Stimulated activated CD4-positive, alpha-beta T cell treated with anti-CD3 and anti-CD28 coated beads, TNF-alpha, amount 100 ng/mL, for 24 hours (primary cell): Measurements from ENCODE around the gene SEMA6B.
"Not testable (repeated sequence)": the region's sequence is repeated elsewhere in the genome, so short reads cannot be mapped to it uniquely, and the experiment has no call there.

ENCODE experiments used
- DNase-seq, 3 experiments: peaks; one replicate each; pipeline ENCODE4 v3.0.0-alpha.2; 2020; ENCODE audit warnings: low read depth in 3 of 3

The SEMA6B gene

DNA sequence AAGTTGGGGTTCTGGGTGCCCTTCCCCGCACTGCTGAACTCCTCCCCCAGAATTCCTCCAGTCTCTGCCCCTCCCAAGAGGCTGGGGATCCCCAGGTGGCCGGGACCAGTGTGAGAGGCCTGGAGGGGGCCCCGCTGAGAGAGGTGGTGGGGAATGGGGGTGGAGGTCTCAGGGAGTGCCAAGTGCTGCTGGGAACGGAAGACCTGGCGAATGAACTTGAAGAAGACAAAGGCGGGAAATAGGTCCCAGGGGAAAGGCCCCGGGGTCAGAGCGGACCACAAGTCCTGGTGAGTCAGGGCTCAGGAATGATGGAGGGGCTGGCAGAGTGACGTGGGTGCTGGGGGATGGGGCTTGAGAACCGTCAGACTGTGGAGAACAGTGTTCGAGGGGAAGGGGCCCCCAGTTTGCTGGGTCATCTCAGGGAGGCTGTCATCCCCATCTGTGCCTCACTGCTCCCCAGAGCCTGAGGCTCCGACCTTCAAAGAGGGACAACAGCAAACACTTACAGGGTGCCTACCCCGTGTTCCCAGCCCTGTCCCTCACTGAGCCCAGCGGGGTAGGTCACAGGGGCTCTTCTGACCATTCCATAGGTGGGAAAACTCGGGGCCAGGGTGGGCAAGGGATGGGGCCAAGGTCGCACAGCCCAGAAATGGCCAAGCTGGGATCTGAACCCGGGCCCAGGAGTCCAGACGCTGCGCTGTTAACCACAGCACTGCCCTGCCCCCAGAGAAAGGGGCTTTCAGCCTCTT, 16.0 kb upstream of the SEMA6B start:
- peak in 1 of 3 experiments; percentile 11 for DNase-seq

DNA sequence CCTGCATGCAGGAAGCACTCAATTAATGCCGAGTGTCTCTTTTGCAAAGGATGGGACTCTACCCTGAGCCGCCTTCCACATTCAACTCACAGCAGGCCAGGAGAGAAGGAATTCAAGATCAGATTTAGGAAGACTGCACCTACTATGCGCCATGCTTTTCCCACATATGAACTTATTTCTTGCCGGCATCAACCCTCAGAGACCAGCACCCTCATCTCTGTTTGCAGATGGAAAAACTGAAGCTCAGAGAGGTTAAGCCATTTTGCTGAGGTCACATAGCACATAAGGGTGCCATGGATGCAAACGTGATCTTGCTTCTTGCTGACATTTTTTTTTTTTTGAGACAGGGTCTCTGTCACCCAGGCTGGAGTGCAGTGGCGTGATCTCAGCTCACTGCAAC, 14.2 kb upstream of the SEMA6B start:
- DNase-seq: no peak

- DNase-seq: no peak
These were observed 11.9 kb upstream of the SEMA6B start for GRCh38 chr19:4571305-4571917.

DNA sequence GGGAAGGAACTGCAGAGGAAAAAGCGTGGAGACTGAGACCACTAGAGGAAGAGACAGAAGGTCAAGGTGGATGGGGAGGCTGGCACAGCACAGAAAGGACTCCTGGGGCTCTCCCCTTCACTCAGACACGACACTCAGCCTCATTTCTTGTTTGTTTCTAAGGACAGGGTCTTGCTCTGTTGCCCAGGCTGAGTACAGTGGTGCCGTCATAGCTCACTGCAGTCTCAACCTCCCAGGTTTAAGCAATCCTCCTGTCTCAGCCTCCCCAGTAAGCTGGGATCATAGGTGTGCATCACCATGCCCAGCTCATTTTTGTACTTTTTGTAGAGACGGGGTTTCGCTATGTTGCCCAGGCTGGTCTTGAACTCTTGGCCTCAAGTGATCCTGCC, 11.4 kb upstream of the SEMA6B start:
- no peak for DNase-seq

DNA sequence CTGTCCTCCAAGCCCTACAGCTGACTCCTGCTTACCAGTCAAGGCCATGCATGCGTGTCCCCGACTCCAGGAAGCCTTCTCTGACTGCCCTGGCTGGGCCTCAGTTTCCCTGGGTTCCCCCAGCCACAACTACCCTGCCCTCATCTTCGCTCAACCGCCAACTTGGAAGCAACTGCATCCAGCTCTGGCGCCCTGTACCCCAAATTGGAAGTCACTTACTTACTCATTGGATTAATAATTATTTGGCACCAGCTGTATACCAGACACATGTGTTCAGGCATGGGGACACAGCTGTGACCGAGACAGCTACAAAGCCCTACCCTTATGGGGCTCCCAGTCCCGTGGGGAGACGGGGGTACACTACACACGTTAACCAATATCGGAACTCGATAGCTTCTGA, 10.9 kb upstream of the SEMA6B start:
- DNase-seq: no peak

DNA sequence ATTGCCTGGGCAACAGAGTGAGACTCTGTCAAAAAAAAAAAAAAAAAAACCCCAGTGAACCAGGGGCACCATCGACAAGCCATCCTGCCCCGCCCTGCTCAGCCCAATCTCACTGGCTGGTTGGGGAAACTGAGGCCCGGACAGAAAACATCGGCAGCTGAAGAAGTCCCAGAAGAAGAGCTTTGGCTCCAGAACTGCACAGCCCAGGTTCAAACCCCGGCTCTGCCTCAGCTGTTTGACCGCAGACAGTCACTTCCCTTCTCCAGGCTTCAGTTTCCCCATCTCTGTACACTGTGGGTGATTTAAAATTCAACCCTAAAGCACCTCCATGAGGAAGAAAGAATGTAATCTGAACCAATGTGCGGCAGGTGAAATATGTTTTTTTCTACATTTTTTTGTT, 9.4 kb upstream of the SEMA6B start:
- DNase-seq: no peak

DNA sequence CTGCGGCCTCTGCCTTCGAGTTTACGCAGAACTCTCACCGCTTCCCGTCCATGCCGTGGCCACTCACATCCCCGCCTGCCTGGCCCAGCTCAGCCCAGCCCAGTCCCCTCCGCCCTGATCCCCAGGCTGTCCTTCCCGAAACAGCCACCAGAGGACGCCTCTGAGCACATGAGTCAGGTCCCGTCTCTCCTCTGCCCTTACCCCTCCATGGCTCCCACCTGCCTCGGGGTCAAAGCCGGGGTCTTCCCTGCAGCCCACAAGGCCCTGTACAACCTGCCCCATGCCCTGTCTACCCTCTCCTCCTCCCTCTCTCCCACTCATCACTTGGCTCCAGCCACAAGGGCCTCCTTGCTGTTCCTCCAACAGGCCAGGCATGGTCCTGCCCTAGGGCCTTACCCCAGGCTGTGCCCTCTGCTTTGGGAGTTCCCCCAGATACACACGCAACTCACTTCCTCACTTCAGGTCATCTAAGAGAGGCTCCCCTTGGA, 8.1 kb upstream of the SEMA6B start:
- DNase-seq: peak; percentile 12 to 71 (median 28)

DNA sequence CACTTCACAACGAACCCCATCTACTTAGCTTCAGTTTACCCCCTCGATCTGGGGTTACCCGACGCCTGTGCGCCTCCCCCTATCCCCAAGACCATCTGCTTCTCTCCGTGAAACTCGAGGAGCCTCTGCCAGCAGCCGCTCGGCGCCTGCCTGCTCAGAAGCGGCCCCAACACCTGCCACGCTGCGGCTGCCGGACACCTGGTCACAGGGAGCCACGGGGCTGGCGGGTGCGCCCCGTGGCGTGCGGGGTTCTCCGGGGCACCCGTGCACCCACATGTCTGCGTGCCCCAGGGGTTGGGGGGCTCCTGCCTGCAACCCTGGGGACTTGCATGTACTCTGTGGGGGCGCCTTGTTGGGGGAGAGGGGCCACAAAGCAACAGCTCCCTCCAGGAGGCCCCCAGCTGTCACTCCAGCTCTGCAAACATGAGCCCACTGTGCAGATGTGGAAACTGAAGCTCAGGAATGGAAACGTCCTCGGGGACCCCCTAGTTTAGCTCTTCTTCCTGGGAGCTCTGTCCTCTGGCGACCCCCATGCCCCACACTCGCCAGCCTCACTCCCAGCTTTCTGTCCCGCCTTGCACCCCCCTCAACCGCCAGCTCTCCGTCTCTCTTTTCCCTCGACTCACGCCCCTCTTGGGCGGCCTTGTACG, 7.0 kb upstream of the SEMA6B start:
- no peak for DNase-seq

DNA sequence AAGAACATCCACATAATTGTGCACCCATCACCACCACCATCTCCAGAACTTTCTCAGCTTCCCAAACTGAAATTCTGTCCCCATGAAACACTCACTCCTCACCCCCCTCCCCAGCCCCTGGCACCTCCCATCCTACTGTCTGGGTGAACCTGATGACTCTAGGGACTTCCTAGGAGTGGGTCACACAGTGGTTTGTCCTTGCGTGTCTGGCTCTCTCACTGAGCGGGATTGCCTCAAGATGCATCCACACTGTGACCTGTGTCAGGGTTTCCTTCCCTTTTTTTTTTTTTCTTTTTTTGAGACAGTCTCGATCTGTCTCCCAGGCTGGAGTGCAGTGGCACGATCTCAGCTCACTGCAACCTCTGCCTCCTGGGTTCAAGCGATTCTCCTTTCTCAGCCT, 4.1 kb upstream of the SEMA6B start:
- not testable (repeated sequence) for DNase-seq

DNA sequence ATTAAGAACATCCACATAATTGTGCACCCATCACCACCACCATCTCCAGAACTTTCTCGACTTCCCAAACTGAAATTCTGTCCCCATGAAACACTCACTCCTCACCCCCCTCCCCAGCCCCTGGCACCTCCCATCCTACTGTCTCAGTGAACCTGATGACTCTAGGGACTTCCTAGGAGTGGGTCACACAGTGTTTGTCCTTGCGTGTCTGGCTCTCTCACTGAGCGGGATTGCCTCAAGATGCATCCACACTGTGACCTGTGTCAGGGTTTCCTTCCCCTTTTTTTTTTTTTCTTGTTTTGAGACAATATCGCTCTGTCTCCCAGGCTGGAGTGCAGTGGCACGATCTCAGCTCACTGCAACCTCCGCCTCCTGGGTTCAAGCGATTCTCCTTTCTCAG, 2.6 kb upstream of the SEMA6B start:
- DNase-seq: not testable (repeated sequence)

DNA sequence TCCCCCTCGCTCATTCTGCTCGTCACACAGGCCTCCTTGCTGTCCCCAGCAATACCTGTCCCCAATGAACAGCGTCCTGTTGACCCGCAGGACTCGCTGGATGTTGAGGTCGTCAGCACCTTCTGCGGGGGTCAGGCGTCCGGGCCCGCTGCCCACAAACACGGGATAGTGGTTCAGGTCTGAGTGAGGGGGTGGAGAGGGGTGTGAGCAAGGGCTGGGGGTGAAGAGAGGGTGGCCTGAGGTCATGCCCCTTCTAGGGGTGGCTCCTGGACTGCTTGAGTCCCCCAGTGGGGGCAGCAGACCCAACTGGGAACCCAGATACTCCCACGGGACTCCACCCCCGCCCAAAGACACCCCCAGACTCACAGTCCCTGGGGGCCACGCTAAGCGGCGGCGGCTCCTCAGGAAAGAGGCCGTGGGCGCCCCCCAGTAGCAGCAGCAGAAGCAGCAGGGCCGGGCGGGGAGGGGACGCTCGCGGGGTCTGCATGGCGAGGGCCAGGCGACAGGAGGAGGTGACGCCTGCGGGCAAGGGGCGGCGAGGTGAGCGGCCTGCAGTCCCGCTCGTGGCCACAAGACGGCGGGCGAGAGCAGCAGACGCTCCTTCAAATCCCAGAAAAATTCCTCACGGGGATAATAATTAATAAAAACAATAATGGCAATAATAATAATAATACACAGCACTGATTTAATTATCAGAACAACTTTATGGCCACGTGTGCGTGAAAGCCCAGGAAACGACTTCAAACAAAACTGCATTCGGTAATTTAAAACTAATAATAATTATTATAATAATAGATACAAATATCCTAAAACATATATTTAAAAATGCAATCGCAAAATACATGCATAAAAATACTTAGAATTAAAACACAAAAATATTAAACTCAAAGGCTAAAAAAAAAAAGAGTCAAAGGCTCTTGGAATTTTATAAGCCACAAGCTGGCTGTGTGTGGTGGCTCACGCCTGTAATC, 1.2 kb downstream of the SEMA6B start:
- DNase-seq: peak in 1 of 3 experiments; percentile 36

DNA sequence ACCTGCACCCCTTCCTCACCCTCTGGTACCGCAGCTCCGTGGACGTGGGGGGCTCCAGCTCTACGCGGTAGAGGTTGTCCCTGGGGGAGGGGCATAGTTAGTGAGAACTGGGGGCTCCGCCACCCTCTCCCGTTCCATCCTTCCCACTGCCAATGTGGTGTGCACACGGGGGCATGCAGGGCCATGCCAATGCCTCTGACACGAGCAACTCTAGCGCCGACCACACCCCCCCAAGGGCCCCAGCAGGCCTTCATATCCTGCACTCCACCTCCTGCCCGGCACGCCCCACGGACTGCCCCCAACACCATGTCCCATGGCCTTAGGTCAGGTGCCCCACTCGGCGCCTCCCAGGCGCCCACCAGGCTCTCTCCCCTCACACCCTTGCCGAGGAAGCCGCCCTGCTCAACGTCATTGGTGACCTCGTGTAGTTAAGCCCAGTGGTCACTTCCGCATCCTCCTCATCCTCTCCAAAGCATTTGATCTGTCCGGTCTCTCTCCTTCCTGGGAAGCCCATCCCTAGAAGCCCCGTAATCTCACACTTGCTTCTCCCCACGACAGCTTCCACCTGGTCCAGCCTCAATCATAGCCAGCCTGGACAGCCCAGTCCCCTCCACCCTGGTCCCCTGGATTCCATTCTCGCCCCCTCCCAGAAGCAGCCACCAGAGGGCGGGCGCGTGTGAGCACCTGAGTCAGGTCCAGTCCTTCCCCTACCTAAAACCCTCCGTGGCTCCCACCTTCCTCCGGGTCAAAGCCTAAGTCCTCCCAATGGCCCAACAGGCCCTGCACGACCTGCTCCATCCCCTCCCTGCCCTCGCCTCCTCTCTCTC, 2.1 kb downstream of the SEMA6B start:
- DNase-seq: no peak

- DNase-seq: peak in 1 of 3 experiments; percentile 33
These were observed 2.8 kb downstream of the SEMA6B start for GRCh38 chr19:4556597-4557127.

GRCh38 chr19:4555657-4556561, 3.6 kb downstream of the SEMA6B start:
- DNase-seq: no peak

DNA sequence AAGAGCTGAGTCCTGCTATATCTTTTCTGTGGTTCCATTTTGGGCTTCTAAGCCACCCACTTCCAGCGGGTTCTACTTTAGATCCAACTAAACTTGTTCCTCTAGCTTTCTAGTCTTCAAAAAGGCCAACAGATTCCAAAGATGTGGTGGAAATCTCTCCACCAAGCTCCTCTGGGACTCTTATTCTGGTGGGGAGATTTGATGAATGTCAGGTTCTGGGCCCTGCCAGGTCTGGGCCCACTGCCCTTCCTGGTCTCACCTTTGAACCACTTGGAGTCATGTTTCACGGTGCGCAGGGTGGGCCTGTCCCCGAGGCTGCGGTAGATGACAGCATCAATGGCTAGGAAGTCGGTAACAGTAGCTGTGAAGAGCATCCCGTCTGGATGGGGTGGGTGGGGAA, 4.8 kb downstream of the SEMA6B start:
- DNase-seq: no peak

DNA sequence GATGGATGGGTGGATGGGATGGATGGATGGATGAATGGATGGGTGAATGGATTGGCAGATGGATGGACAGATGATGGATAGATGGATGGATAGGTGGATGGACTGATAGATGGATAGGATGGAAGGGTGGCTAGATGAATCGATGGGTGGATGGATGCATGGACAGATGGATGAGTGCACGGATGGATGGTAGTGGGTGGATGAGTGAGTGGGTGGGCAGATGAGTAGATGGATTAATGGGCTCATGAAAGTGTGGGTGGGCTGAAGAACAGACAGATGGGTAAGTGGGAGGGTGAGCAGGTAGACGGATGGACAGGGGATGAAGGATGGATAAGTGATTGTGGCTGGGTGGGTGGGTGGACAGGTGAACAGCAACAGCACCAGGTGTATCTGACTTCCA, 5.7 kb downstream of the SEMA6B start:
- DNase-seq: no peak

- DNase-seq: no peak
These were observed 6.3 kb downstream of the SEMA6B start for GRCh38 chr19:4553092-4553695.

GRCh38 chr19:4552525-4552819, 7.0 kb downstream of the SEMA6B start:
- no peak for DNase-seq

DNA sequence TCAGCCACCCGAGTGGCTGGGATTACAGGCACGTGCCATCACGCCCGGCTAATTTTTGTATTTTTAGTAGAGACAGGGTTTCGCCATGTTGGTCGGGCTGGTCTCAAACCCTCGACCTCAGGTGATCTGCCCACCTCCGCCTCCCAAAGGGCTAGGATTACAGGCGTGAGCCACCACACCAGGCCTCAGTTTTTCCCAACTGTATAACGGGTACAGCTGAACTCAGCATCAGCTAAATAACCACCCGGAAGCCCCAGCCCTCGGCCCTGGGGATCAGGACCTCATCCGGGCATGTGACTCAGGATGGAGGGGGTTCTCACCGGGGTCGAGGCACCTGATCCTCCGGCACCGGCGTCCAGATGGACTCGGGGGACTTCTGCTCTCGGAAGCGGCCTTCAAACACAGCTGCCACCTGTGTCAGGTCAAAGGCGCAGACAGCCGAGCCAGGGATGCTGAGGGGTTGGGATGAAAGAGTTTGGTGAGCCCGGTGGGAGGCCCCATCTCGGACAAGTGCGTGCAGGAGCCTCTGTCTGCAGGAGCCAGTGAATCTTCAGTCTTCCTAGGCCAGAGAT, 8.9 kb downstream of the SEMA6B start:
- DNase-seq: no peak
